Measurements from ENCODE around the gene FAM83C. TPM values are rescaled to one million over a fixed set of nuclear protein-coding genes. Genes with fewer than 3 reads are reported as not detected.

The FAM83C gene
- polyA plus RNA-seq, 1 of the 3 experiments (the other 2 are of a cell fraction): not detected

- no peaks in the 10 kb centered on the region for H3K79me2 ChIP-seq (ENCODE audit: insufficient read depth)
- ChIA-PET POLR2A (no interaction called here), CTCF (interaction anchor here (0.9 to 1.0 kb wide), 2 partner anchors 28 to 142 kb away, joined by 3 to 4 read pairs; no protein-coding TSS in a partner anchor)
- no peak for DNase-seq
- no peaks in the 10 kb centered on the region for H3F3A ChIP-seq (replicated peaks; ENCODE audit: insufficient read depth)
- H3K36me3 ChIP-seq (replicated peaks in 1 of 2; ENCODE audit: control insufficient read depth in 1 of 2, insufficient read depth in 2 of 2, low read length in 1 of 2): no peaks in the 10 kb centered on the region
- no peak overlapping the region for H3K4me3 ChIP-seq (ENCODE audit: low read depth in 2 of 2, low read length in 1 of 2)
- H4K20me1 ChIP-seq (ENCODE audit: insufficient read depth): no peaks in the 10 kb centered on the region
- WGBS (ENCODE audit: low lambda C conversion rate): 88% methylated on average over 4 of the region's 4 CpGs
- no peaks in the 10 kb centered on the region for H3K9me2 ChIP-seq
- H3K27ac ChIP-seq (ENCODE audit: low read depth in 2 of 2, low read length in 1 of 2): no peak overlapping the region
- no peak overlapping the region for H3K4me2 ChIP-seq
- no peaks in the 10 kb centered on the region; a peak in 1 of 4 replicates for H3K4me1 ChIP-seq (ENCODE audit: control insufficient read depth in 1 of 2, insufficient read depth in 2 of 2, low read depth in 1 of 2, low read length in 1 of 2)
- H3K27me3 ChIP-seq (ENCODE audit: insufficient read depth): no peaks in the 10 kb centered on the region
- no peaks in the 10 kb centered on the region for H3K9me3 ChIP-seq
- no peak for TF ChIP-seq RFX5 (IDR thresholded peaks at IDR 0.05; ENCODE audit: low read length)
- TF ChIP-seq RXRA (IDR thresholded peaks at IDR 0.05; ENCODE audit: borderline replicate concordance, low read depth): no peak
- TF ChIP-seq POLR2AphosphoS5 (IDR thresholded peaks at IDR 0.05; ENCODE audit: low read depth, low read length): no peak
- no peak for TF ChIP-seq FOSL2 (IDR thresholded peaks at IDR 0.05; ENCODE audit: borderline replicate concordance, low read depth)
- no peak for TF ChIP-seq RAD21 (IDR thresholded peaks at IDR 0.05; ENCODE audit: low read length)
- TF ChIP-seq EZH2phosphoT487 (IDR thresholded peaks at IDR 0.05; ENCODE audit: borderline replicate concordance, low read depth): no peak
- TF ChIP-seq MAX (IDR thresholded peaks at IDR 0.05; ENCODE audit: low read depth): no peak
- no peak for TF ChIP-seq CHD2 (IDR thresholded peaks at IDR 0.05; ENCODE audit: low read length, partially characterized antibody)
- TF ChIP-seq USF2 (IDR thresholded peaks at IDR 0.05; ENCODE audit: borderline replicate concordance, low read depth, low read length): no peak
- no peak for TF ChIP-seq IRF3 (IDR thresholded peaks at IDR 0.05; ENCODE audit: low read depth, low read length)
- no peak overlapping the region for H3K9ac ChIP-seq
- H2AFZ ChIP-seq (ENCODE audit: low read depth): no peak overlapping the region
These were observed 54.1 kb downstream of the FAM83C start for GRCh38 chr20:35238170-35238569.

GRCh38 chr20:35237486-35237885 is 54.7 kb downstream of the FAM83C start:
- Histone ChIP-seq H4K20me1 (ENCODE audit: insufficient read depth) (no peaks in the 10 kb centered on the region), H3K9me2 (no peaks in the 10 kb centered on the region), H2AFZ (ENCODE audit: low read depth) (no peak overlapping the region), H3K4me1 (ENCODE audit: control insufficient read depth in 1 of 2, insufficient read depth in 2 of 2, low read depth in 1 of 2, low read length in 1 of 2) (peaks cover 0 to 4% of the 10 kb centered on the region in 2 experiments; a peak in 2 of 4 replicates), H3K4me3 (ENCODE audit: low read depth in 2 of 2, low read length in 1 of 2) (no peak overlapping the region), H3K27me3 (ENCODE audit: insufficient read depth) (no peaks in the 10 kb centered on the region), H3K9me3 (no peaks in the 10 kb centered on the region), H3F3A (replicated peaks; ENCODE audit: insufficient read depth) (peaks cover 5% of the 10 kb centered on the region), H3K27ac (ENCODE audit: low read depth in 2 of 2, low read length in 1 of 2) (no peak overlapping the region), H3K79me2 (ENCODE audit: insufficient read depth) (no peaks in the 10 kb centered on the region), H3K36me3 (replicated peaks in 1 of 2; ENCODE audit: control insufficient read depth in 1 of 2, insufficient read depth in 2 of 2, low read length in 1 of 2) (no peaks in the 10 kb centered on the region), H3K9ac (no peak overlapping the region), H3K4me2 (no peak overlapping the region)
- CTCF ChIA-PET: interaction anchor here (0.9 kb wide), 1 partner anchor 27 kb away, joined by 4 read pairs; no protein-coding TSS in a partner anchor
- POLR2A ChIA-PET: no interaction called here
- TF ChIP-seq TCF12 (IDR thresholded peaks at IDR 0.05) (0 out of 2 replicates have a peak, but pooled peaks have one; percentile 5), NRF1 (IDR thresholded peaks at IDR 0.05; ENCODE audit: low read depth, low read length) (no peak)
- no peak for DNase-seq

Data from SK-N-SH (cell line).